ENCODE data around the gene TBC1D22B. TPM values are rescaled to one million over a fixed set of nuclear protein-coding genes. Genes with fewer than 3 reads are reported as not detected.

TBC1D22B gene
- total and polyA plus RNA-seq, 2 of the 13 experiments (the other 11 are each of a cell fraction or from before 2014, with no cell fraction given) = 9.7 to 12.9 TPM

- Histone ChIP-seq H4K20me1 (ENCODE audit: insufficient read depth, low read length) (no peaks in the 10 kb centered on the region), H3K4me1 (ENCODE audit: insufficient read depth, low read length) (no peaks in the 10 kb centered on the region), H3K36me3 (replicated peaks in 1 of 2; ENCODE audit: control insufficient read depth in 1 of 2, insufficient read depth in 2 of 2, low read length in 2 of 2) (peaks cover 6 to 22% of the 10 kb centered on the region in 2 experiments), H3K27ac (ENCODE audit: extremely low read length, insufficient read depth, low read length) (no peak overlapping the region), H3K4me3 (replicated peaks in 1 of 3; ENCODE audit: insufficient read depth in 1 of 3, low read depth in 2 of 3, low read length in 3 of 3) (no peak overlapping the region), H3K79me2 (ENCODE audit: insufficient read depth, low read length) (peaks cover 19% of the 10 kb centered on the region), H3K27me3 (ENCODE audit: control insufficient read depth in 1 of 2, insufficient read depth in 2 of 2, low read length in 2 of 2) (no peaks in the 10 kb centered on the region), H3K9me3 (ENCODE audit: low read length) (no peaks in the 10 kb centered on the region), H2AFZ (ENCODE audit: low read length) (no peak overlapping the region), H3K4me2 (ENCODE audit: low read depth, low read length) (no peak overlapping the region), H3K9ac (ENCODE audit: insufficient read depth, low read depth, low read length) (no peak overlapping the region)
- FAIRE-seq = no peak
- no TSS peak for BruUV-seq (replicated peaks)
- ChIA-PET CTCF (ENCODE audit: low intra/inter-chr PET ratio, low total read pairs) (no interaction called here), POLR2A (interaction anchor here (0.7 kb wide), 1 partner anchor 12 kb away, joined by 4 read pairs; no protein-coding TSS in a partner anchor)
- 97% methylated on average over 3 of the region's 3 CpGs for WGBS (ENCODE audit: low lambda C conversion rate)
- in situ Hi-C loops (cut with HindIII; ENCODE audit: extremely low pct_ligation_motif_present, low pct_unique_long_range_greater_than_20kb) = no loop called here
- no peak for DNase-seq (ENCODE audit: low spot score)
- no peak for ATAC-seq
- intact Hi-C loops (cut with micrococcal nuclease; ENCODE audit: unreplicated experiment) = no loop called here
- no peak for TF ChIP-seq ZEB1 (IDR thresholded peaks at IDR 0.05; ENCODE audit: insufficient replicate concordance, low read depth)
- TF ChIP-seq, protein P1, sequence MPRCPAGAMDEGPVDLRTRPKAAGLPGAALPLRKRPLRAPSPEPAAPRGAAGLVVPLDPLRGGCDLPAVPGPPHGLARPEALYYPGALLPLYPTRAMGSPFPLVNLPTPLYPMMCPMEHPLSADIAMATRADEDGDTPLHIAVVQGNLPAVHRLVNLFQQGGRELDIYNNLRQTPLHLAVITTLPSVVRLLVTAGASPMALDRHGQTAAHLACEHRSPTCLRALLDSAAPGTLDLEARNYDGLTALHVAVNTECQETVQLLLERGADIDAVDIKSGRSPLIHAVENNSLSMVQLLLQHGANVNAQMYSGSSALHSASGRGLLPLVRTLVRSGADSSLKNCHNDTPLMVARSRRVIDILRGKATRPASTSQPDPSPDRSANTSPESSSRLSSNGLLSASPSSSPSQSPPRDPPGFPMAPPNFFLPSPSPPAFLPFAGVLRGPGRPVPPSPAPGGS (CRISPR knock-in tag; IDR thresholded peaks at IDR 0.05) = no peak
- no peak for TF ChIP-seq ZNF205 (CRISPR knock-in tag; IDR thresholded peaks at IDR 0.05)
- no peak for TF ChIP-seq YY1 (IDR thresholded peaks at IDR 0.05; ENCODE audit: insufficient read depth, insufficient replicate concordance, low read depth, low read length)
- TF ChIP-seq HOXA5 (CRISPR knock-in tag; IDR thresholded peaks at IDR 0.05) = no peak
- TF ChIP-seq, protein P2, sequence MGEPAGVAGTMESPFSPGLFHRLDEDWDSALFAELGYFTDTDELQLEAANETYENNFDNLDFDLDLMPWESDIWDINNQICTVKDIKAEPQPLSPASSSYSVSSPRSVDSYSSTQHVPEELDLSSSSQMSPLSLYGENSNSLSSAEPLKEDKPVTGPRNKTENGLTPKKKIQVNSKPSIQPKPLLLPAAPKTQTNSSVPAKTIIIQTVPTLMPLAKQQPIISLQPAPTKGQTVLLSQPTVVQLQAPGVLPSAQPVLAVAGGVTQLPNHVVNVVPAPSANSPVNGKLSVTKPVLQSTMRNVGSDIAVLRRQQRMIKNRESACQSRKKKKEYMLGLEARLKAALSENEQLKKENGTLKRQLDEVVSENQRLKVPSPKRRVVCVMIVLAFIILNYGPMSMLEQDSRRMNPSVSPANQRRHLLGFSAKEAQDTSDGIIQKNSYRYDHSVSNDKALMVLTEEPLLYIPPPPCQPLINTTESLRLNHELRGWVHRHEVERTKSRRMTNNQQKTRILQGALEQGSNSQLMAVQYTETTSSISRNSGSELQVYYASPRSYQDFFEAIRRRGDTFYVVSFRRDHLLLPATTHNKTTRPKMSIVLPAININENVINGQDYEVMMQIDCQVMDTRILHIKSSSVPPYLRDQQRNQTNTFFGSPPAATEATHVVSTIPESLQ (CRISPR knock-in tag; conservative IDR thresholded peaks at IDR 0.05) = no peak
- no peak for TF ChIP-seq ZNF567 (CRISPR knock-in tag; IDR thresholded peaks at IDR 0.05; ENCODE audit: borderline replicate concordance)
These were observed 16.1 kb downstream of the TBC1D22B start for GRCh38 chr6:37273690-37274089.

Measured in HepG2 (cell line).